ENCODE results near the gene GPR146. TPM values are rescaled to one million over a fixed set of nuclear protein-coding genes. Genes with fewer than 3 reads are reported as not detected.

The GPR146 gene
- total and polyA plus RNA-seq, 2 experiments from 2014 or later = 2.6 to 5.2 TPM

DNA sequence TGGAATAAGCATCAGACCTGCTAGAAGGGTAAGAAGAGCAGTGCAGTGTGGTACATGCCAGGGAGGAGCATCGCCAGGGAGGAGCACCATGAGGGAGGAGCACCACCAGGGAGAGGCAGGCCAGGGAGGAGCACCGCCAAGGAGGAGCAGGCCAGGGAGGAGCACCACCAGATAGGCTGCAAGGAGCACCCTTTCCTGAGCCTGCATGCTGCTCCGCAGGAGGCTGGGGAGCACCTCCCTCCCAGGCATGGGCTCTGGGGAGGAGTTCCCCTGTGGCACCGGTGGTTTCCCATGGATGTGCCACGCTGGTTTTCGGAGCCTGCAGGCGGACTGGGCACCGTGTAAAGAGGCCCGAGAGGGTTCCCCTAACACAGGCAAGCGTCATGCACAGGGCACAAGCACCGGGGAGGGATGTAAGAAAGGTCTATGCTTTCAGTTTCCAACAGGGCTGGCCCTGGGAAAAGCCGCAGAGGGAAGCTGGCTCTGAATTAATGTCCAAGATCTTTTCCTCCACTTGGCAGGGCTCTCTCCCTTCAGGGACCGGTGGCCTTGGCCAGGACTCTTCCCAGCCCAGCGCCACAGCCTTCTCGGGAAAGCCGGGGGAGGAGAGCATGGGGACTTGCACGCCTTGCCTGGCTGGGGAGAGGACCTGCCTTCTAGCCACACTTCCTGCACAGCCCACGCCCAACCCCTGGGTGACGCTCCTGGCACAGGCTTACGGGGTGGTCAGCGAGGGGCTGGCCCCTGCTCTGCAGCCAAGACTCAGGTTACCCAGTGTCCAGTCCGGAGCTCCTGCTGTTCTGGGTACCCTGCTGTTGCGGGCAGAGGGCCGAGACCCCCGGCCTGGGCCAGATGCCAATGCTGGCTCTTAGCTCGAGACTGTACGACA, 32.1 kb downstream of the GPR146 start:
- peaks cover 2% of the 10 kb centered on the region for H3K79me2 ChIP-seq
- H3K27ac ChIP-seq = no peak overlapping the region
- H3K9me2 ChIP-seq (replicated peaks; ENCODE audit: insufficient read depth) = no peaks in the 10 kb centered on the region
- H4K20me1 ChIP-seq (ENCODE audit: insufficient read depth, poor library complexity, severe bottlenecking) = no peaks in the 10 kb centered on the region
- no peak overlapping the region for H2AFZ ChIP-seq
- DNase-seq (ENCODE audit: low spot score) = no peak
- H3K9me3 ChIP-seq (ENCODE audit: low read depth) = no peaks in the 10 kb centered on the region
- no peaks in the 10 kb centered on the region for H3K36me3 ChIP-seq (replicated peaks; ENCODE audit: insufficient read depth, low read depth)
- H3K4me2 ChIP-seq = no peak overlapping the region
- TF ChIP-seq EZH2phosphoT487 (IDR thresholded peaks at IDR 0.05; ENCODE audit: low read depth, severe bottlenecking, unreplicated experiment) (no peak), EZH2 (IDR thresholded peaks at IDR 0.05; ENCODE audit: borderline replicate concordance) (no peak)
- TF ChIP-seq, protein P1, sequence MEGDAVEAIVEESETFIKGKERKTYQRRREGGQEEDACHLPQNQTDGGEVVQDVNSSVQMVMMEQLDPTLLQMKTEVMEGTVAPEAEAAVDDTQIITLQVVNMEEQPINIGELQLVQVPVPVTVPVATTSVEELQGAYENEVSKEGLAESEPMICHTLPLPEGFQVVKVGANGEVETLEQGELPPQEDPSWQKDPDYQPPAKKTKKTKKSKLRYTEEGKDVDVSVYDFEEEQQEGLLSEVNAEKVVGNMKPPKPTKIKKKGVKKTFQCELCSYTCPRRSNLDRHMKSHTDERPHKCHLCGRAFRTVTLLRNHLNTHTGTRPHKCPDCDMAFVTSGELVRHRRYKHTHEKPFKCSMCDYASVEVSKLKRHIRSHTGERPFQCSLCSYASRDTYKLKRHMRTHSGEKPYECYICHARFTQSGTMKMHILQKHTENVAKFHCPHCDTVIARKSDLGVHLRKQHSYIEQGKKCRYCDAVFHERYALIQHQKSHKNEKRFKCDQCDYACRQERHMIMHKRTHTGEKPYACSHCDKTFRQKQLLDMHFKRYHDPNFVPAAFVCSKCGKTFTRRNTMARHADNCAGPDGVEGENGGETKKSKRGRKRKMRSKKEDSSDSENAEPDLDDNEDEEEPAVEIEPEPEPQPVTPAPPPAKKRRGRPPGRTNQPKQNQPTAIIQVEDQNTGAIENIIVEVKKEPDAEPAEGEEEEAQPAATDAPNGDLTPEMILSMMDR (IDR thresholded peaks at IDR 0.05; ENCODE audit: poor library complexity) = no peak
- peaks cover 8% of the 10 kb centered on the region for H3K4me1 ChIP-seq (ENCODE audit: insufficient read depth)
- H3K4me3 ChIP-seq = no peak overlapping the region
- H3K27me3 ChIP-seq = no peaks in the 10 kb centered on the region
- 97% methylated on average over 27 of the region's 27 CpGs for WGBS (ENCODE audit: low lambda C conversion rate, missing lambda C conversion rate)

DNA sequence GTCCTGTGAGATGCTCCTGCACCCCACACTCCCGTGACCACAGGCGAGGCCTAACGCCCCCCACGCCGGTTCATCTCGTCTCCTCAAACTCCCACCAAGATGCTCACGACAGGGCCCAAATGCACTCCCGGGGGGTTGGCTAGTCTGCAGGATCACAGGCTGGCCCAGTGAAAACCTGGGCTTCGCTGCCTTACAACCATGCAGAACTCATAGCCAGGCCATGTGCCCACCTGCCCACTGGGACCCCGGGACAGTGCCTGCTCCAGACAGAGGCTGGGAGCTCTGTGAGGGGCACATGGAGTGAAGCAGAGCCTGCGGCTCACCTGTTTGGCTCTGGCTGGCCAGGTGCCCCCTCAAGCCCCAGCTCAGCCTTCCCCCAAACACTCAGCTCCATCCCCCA, 34.2 kb downstream of the GPR146 start:
- TF ChIP-seq, protein P1 (IDR thresholded peaks at IDR 0.05; ENCODE audit: poor library complexity) = no peak
- no peak for TF ChIP-seq EZH2phosphoT487 (IDR thresholded peaks at IDR 0.05; ENCODE audit: low read depth, severe bottlenecking, unreplicated experiment)
- TF ChIP-seq EZH2 (IDR thresholded peaks at IDR 0.05; ENCODE audit: borderline replicate concordance) = no peak
- no peaks in the 10 kb centered on the region for H4K20me1 ChIP-seq (ENCODE audit: insufficient read depth, poor library complexity, severe bottlenecking)
- no peaks in the 10 kb centered on the region for H3K9me2 ChIP-seq (replicated peaks; ENCODE audit: insufficient read depth)
- no peak overlapping the region for H3K27ac ChIP-seq
- no peaks in the 10 kb centered on the region for H3K36me3 ChIP-seq (replicated peaks; ENCODE audit: insufficient read depth, low read depth)
- H3K4me1 ChIP-seq (ENCODE audit: insufficient read depth) = peaks cover 8% of the 10 kb centered on the region
- 96% methylated on average over 11 of the region's 11 CpGs for WGBS (ENCODE audit: low lambda C conversion rate, missing lambda C conversion rate)
- no peak for DNase-seq (ENCODE audit: low spot score)
- no peaks in the 10 kb centered on the region for H3K27me3 ChIP-seq
- no peak overlapping the region for H2AFZ ChIP-seq
- H3K4me3 ChIP-seq = no peak overlapping the region
- no peak overlapping the region for H3K4me2 ChIP-seq
- H3K79me2 ChIP-seq = peaks cover 2% of the 10 kb centered on the region
- no peaks in the 10 kb centered on the region for H3K9me3 ChIP-seq (ENCODE audit: low read depth)

DNA sequence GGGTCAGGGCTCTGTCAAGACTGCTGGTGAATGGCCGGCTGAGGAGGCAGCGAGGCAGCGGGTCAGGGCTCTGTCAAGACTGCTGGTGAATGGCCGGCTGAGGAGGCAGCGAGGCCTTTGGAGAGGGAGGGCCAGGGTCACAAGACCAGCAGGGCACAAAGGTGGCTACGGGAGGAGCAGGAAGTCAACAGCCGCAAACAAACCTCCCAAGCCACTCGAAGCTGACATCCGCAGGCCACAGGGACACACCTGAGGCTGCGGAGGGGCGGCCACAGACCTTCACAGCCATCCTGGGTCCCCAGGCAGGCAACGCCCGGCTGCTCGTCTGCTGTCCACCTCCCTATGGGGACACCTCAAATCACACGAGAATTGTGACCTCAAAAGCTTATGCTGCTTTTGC, 34.6 kb downstream of the GPR146 start:
- no peak for DNase-seq (ENCODE audit: low spot score)
- TF ChIP-seq, protein P1 (IDR thresholded peaks at IDR 0.05; ENCODE audit: poor library complexity) = no peak
- TF ChIP-seq EZH2phosphoT487 (IDR thresholded peaks at IDR 0.05; ENCODE audit: low read depth, severe bottlenecking, unreplicated experiment) (no peak), EZH2 (IDR thresholded peaks at IDR 0.05; ENCODE audit: borderline replicate concordance) (no peak)
- no peaks in the 10 kb centered on the region for H3K9me3 ChIP-seq (ENCODE audit: low read depth)
- no peak overlapping the region for H3K4me3 ChIP-seq
- no peak overlapping the region for H3K4me2 ChIP-seq
- 81% methylated on average over 15 of the region's 15 CpGs for WGBS (ENCODE audit: low lambda C conversion rate, missing lambda C conversion rate)
- peaks cover 2% of the 10 kb centered on the region for H3K79me2 ChIP-seq
- H3K36me3 ChIP-seq (replicated peaks; ENCODE audit: insufficient read depth, low read depth) = no peaks in the 10 kb centered on the region
- no peak overlapping the region for H3K27ac ChIP-seq
- H2AFZ ChIP-seq = no peak overlapping the region
- no peaks in the 10 kb centered on the region for H3K27me3 ChIP-seq
- no peaks in the 10 kb centered on the region for H3K9me2 ChIP-seq (replicated peaks; ENCODE audit: insufficient read depth)
- H3K4me1 ChIP-seq (ENCODE audit: insufficient read depth) = peaks cover 8% of the 10 kb centered on the region
- H4K20me1 ChIP-seq (ENCODE audit: insufficient read depth, poor library complexity, severe bottlenecking) = no peaks in the 10 kb centered on the region
